GM10248 (cell line): ENCODE measurements around the gene HP1BP3.

Experiments
- CTCF ChIA-PET: fragments of 300-600 bp; sonication (Branson Sonifier 250); formaldehyde crosslinking; extraction: SDS; loops from one replicate; lab custom pipeline; 2021; ENCODE audit warnings: antibody characterized with exemption; lab: Yijun Ruan, JAX
- POLR2A ChIA-PET: fragments of 350-650 bp; sonication (Branson Sonifier 250); formaldehyde crosslinking; extraction: SDS; loops from one replicate; lab custom pipeline; 2020; ENCODE audit warnings: antibody characterized with exemption; lab: Yijun Ruan, JAX
- DNase-seq: peaks from one replicate; pipeline ENCODE4 v3.0.0; 2012; ENCODE audit errors: extremely low spot score
- CTCF ChIP-seq: IDR thresholded peaks from 2 replicates; pipeline ENCODE4 v1.5.1; 2012; ENCODE audit warnings: mild to moderate bottlenecking, low read depth; ENCODE audit errors: extremely low read depth, missing control alignments, control extremely low read depth

HP1BP3 gene

GRCh38 chr1:20700636-20701215, 86.4 kb downstream of the HP1BP3 start:
- TF ChIP-seq CTCF = no peak
- ChIA-PET POLR2A (no interaction called here), CTCF (interaction anchor here (9.7 kb wide), 1 partner anchor 495 kb away, joined by 122 read pairs; no protein-coding TSS in a partner anchor)
- no peak for DNase-seq

GRCh38 chr1:20699558-20699957, 87.5 kb downstream of the HP1BP3 start:
- no peak for TF ChIP-seq CTCF
- ChIA-PET CTCF (interaction anchor here (0.8 to 9.7 kb wide), 5 partner anchors 11 to 668 kb away, joined by 3 to 122 read pairs (median 38); partner anchors contain the start of gene KIF17), POLR2A (no interaction called here)
- DNase-seq = no peak

- POLR2A ChIA-PET = no interaction called here
- DNase-seq = no peak
- TF ChIP-seq CTCF = no peak
- CTCF ChIA-PET = interaction anchor here (1.2 to 9.7 kb wide), 7 partner anchors 9 to 670 kb away, joined by 3 to 122 read pairs (median 35); partner anchors contain the start of gene KIF17
These were observed 88.8 kb downstream of the HP1BP3 start for GRCh38 chr1:20698195-20698910.

- CTCF ChIA-PET = interaction anchor here (0.9 to 9.7 kb wide), 28 partner anchors 10 to 672 kb away, joined by 3 to 122 read pairs (median 4); partner anchors contain the start of genes DDOST, KIF17 and SH2D5
- DNase-seq = no peak
- no peak for TF ChIP-seq CTCF
- POLR2A ChIA-PET = no interaction called here
These were observed 89.5 kb downstream of the HP1BP3 start for GRCh38 chr1:20697563-20697962.

- CTCF ChIA-PET = interaction anchor here (0.6 to 9.7 kb wide), 57 partner anchors 9 to 673 kb away, joined by 3 to 122 read pairs (median 4); partner anchors contain the start of genes DDOST, HP1BP3, KIF17 and SH2D5
- peak; percentile 90 for DNase-seq
- POLR2A ChIA-PET = no interaction called here
These were observed 90.4 kb downstream of the HP1BP3 start for GRCh38 chr1:20696397-20697333.

More at GRCh38 chr1:20696397-20697333, 90.4 kb downstream of the HP1BP3 start:
- TF ChIP-seq CTCF = peak; percentile 85
